Measurements from ENCODE around the gene ANO1. TPM values are rescaled to one million over a fixed set of nuclear protein-coding genes. Genes with fewer than 3 reads are reported as not detected.
A peak's percentile ranks its signal among the peaks of the same experiment; 100 is the strongest.

Gene ANO1
- total RNA-seq, 1 donor from 2014 or later = not detected

DNA sequence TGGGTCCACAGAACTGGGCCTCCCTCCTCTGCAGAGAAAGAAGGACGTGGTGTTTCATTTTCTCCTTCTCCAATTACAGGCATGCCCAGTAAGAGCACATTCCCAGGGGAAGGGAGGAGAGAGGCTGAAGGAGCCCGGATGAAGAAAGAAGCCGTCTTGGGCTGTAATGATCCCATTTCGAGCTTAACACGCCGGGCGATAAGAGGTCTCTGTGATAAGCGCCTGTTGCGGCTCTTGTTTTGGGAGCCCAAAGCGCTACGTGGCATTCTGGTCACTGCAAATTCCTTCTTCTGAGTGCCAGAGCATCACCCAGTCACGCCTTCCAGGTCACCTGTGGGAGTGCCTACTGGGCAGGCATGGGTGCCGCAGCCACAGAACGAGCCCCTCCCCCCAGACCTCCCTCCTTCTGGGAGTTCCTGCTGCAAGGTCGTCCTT lies 57.5 kb downstream of the ANO1 start:
- DNase-seq (ENCODE audit: low read depth in 2 of 2) = no peak

DNA sequence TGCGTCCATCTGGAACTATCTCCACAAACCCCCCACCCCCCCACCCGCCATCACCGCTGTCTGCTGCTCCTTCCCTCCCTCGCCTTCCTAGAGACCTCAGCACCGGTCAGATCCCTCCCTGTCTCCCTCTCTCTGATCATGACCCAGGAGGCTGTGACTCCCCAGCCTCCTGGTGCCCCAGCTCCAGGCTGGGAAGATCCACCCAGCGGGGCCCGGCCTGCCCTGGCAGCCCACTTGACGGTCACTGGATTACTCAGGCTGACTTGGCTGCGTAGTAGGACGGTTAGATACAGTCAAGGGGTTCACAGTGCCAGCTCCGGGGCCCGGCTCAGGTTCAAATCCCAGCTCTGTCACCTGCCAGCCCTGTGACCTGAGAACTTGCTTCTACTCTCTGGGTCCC lies 59.3 kb downstream of the ANO1 start:
- DNase-seq (ENCODE audit: low read depth in 2 of 2) = no peak

DNA sequence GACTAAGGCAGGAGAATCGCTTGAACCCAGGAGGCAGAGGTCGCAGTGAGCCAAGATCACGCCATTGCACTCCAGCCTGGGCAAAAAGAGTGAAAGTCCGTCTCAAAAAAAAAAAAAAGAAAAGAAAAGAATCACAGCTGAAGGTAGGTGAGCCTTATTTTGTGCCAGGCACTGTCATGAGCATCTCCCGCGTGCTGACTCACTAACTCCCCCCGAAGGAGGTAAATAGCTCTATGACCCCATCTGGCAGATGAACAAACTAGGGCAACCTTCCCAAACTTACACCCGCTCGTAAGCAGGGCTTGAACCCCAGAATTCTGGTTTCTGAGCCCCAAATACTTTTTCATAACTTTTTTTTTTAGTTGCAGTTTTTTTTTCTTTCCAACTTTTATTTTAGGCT lies 60.3 kb downstream of the ANO1 start:
- no peak for DNase-seq (ENCODE audit: low read depth in 2 of 2)

DNA sequence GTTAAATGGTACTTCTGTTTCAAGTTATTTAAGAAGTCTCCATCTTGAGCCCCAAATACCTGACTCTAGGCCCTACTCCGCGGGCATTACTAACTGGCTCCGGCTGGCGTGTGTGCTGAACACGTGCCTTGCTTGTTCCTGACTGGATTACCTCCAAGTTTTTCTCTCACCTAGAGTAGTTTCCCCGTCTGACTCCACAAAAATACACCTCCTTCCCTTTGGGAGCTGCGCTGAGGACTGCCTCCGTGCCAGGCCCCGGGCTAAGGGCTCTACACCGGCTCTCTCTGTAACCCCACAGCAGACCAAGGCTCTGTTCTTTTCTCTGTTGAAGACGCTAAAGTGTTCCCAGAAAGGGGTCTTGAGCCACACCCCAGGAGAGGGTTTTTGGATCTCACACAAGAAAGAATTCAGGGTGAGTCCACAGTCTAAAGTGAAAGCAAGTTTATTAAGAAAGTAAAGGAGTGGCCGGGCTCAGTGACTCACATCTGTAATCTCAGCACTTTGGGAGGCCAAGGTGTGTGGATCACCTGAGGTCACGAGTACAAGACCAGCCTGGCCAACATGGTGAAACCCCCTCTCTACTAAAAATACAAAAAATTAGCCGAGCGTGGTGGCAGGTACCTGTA lies 61.8 kb downstream of the ANO1 start:
- no peak for DNase-seq (ENCODE audit: low read depth in 2 of 2)

DNA sequence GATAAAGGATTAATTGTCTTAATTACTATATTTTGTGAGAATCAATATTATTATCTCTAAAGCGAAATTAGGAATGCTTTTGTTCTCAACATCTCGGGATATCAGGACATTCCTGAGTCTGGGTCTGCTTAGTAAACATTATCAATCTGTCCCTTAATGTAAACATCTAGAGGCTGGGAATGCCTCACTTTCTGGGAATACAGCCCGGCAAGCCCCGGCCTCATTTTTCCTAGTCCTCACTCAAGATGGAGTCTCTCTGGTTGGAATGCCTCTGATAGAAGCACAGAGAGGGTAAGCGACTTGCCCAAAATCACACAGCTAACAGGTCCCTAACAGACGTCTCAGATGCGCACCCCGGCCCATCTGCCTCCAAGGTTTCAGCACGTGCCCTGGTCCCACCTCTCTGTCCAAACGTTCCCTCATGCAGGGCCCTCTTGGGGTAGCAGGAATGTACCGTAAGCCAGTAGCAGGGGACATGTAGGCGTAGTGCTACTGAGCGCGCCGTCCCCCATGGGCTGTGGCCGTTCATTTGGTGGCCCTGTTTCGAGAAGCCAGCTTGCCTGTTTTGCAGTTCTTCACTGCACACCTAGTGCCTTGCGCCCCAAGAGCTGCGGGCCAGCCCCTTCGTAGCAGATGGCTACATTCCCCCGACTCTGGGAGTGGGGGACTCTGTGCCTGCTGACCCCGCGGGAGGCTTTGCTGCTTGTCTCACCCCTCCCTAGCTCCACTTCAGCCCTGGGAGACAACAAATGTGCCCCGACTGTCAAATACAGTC lies 62.8 kb downstream of the ANO1 start:
- DNase-seq (ENCODE audit: low read depth in 2 of 2) = no peak

DNA sequence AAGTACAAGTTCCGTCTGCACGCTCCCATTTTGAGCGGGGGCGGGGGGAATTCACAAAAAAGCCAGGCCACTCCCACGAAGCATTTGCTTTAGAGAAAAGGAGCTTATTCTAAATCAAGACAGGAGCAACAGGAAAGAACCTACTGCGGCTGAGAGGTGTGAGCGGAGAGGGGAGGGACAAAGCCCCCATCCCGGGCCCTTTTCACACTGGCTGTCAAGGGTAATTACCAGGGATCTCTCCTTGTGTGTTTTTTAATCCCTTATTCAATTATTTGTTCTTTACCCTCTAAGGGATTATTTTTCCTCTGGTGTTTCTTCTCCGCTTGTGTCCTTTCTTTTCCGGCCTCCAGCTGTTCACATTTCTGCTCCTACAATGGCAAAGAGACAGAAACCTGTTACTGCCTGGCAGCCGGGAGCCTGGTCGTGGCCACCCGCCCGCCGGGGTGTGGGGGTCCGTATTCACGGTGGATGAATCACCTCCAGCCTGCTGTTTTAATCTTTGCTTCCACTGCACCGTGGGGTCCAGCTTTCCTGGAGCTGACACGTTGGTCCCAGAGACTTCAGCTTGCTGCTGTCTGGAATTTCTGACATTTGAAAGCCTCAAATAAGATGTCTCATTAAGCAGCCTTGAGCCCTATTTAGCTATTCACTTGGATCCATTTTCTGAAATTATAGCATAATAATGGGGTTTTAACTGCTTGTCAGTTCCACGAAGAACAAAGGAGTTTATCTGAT lies 63.5 kb downstream of the ANO1 start:
- no peak for DNase-seq (ENCODE audit: low read depth in 2 of 2)

DNA sequence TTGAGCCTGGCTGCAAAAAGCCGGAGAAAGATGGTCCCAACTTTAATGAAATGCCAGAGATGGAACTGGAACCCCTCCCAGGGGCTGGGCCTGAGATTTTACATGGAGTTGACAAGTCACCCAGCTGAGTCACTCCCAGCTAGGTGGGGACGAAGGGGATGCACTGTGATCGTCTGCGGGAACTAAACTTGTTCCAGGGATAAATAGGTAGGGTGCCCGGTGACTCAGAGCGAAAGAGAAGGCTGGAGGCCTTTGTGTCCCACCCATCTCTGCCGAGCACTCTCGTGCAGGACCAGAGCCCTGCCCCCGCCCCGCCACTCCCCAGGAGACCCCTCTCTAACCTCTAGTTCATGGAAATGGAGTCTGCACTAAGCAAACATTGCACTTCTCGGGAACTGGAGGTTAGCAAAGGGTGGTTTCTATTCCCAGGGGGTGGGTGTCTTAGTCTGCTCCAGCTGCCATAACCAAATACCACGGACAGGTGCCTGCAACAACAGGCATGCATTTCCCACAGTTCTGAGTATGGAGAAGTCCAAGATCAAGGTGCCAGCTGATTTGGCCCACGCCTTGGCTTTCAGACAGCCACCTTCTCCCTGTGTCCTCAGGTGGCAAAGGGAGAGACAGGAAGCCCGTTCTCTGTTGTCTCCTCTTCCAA lies 64.2 kb downstream of the ANO1 start:
- DNase-seq (ENCODE audit: low read depth in 2 of 2) = no peak

DNA sequence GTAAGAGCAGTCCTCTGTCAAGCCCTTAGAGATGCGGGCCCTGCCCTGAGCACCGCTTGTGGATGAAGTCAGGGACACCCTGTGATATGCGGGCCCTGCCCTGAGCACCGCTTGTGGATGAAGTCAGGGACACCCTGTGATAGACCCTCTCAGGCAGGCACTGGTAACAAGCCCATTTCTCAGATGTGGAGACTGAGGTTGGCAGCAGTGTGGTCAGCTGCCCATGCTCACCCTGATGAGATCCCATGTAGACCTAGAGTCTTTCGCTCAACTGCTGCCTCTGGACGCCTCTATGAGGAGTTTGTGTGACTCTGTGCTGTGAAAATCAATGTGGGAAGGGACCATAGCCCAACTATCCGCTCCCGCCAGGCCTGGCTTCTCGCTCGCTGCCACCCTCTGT lies 66.1 kb downstream of the ANO1 start:
- no peak for DNase-seq (ENCODE audit: low read depth in 2 of 2)

DNA sequence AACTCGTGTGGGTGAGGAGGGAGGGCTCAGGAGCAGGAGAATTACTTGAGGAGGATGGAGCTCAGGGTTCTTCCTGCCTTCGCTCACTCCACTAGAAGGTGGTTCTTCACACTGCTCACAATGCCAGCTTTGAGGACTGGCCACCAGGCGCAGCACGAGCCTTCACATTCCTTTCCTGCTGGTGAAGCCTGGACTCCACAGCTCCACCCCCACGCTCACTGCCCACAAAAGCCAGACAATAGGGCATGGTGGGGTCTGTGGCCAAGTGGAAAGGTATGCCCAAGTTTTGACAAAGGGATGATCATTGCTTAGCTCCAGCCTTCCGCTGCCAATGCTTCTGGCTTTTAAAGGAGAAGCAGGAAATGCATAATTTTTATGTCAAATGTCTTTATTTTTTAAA lies 67.0 kb downstream of the ANO1 start:
- no peak for DNase-seq (ENCODE audit: low read depth in 2 of 2)

DNA sequence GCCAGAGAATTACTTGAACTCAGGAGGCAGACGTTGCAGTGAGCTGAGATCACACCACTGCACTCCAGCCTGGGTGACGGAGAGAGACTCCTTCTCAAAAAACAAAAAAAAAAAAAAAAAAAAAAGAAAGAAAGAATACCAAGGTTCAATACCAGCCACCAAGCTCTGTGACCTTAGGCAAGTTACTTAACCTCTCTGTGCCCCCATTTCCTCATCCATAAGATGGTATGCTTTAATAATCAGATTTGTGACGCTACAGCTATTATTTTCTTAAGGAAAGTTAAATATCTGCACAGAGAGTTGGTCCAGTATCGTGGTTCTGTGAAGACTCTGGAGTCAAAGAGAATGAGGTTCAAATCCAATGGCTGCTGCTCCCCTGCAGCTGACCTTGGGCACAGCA lies 67.7 kb downstream of the ANO1 start:
- DNase-seq (ENCODE audit: low read depth in 2 of 2) = no peak

DNA sequence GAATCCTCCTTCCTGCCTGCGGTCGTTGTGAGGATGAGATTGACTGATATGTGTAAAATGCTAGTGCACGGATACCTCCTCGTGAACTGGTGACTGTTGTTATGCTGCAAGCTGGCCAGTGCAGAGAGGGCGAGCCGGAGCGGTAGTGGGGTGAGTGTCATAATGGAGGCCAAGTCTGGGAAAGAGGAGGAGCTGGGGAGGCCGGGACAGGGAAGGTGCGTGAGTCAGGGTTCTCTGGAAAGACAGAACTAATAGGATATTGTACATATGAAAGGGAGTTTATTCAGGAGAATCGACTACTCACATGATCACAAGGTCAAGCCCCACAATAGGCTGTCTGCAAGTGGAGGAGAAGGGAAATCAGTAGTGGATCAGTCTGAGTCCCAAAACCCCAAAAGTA lies 68.2 kb downstream of the ANO1 start:
- no peak for DNase-seq (ENCODE audit: low read depth in 2 of 2)

DNA sequence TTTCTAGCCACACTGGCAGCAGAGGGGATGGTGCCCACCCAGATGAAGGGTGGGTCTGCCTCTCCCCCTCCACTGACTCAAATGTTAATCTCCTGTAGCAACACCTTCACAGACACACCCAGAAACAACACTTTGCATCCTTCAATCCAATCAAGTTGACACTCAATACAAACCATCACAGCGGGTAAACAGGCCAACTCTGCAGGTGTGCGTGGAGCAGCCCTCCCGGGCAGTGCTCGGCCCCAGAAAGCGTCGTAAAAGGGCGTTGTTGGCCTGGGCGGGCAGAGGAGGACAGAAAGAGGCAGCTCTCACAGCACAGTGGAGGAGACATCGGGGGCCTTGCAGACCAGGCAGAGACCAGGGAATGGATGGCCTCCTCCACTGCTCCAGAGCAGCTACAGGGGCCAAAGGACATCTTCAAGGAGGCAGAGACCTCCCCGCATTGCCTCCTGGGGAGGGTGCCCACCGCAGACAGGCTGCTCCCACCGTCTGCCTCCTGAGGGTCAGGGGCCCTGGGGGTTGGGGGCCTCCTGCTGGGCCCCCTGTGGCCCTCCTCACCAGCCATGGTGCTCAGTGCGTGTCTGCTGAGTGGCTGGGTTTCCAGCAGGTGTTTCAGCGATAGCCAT lies 68.9 kb downstream of the ANO1 start:
- DNase-seq (ENCODE audit: low read depth in 2 of 2) = no peak

DNA sequence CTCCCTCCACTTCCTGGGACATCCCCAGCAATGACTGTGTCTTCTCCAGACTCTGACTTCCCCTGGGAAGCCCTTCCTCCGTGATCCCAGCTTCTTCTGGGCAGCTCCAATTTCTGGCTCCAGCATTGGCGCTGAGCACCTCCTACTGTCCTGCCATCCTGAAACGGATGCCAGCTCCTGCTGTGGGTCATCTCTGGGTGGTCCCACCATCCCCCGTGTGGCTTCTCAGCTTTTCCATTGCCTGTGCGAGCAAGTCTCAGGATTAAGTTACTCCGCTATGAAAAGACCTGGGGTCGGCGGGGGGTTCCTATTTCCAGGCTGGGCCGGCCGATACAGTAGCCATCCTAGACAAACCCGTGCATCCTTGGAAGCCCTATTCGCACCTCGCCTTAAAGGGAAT lies 69.6 kb downstream of the ANO1 start:
- DNase-seq (ENCODE audit: low read depth in 2 of 2) = no peak

DNA sequence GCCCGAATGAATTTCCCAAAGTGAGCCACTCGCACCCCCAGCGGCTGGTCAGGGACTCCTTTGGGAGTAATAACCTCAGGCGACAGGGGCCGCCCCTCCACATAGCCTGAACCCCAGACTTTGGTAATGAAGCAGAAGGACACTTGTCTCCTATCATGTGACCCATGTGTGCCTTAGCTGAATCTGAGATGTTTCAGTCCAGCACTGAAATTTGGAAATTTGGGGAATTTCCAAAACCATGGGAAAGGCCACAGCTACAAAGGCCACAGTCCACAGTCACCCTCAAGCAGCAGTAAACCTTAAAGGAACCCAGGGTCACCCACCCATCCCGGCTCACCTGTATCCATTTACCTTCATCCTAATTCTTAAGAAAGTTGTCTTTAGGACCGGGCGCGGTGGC lies 73.6 kb downstream of the ANO1 start:
- no peak for DNase-seq (ENCODE audit: low read depth in 2 of 2)

DNA sequence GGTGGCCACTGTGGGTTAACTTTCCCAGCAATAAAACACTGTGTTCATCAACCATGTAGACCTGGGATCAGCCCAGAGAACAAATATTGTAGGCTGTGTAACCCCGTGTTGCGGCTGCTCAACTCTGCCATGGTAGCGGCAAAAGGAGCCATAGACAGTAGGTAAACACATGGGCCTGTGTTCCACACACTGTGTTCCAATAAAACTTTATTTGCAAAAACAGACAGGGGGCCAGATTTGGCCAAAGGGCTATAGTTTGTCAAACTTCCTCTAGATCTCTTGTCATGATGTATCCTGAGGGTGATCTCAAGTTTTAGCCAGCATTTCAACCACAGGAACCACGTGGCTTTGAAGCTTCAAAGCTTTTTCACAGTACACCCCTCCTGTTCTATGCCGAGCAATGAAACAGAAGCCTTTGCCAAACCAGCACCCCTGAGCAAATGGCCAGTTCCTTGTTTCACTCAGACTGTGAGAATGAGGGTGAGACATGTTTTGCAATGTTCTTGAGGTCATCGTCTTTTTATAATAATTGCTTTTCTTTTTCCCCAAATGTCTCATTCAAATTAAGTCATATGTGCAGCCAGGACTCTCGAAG lies 75.1 kb downstream of the ANO1 start:
- no peak for DNase-seq (ENCODE audit: low read depth in 2 of 2)

DNA sequence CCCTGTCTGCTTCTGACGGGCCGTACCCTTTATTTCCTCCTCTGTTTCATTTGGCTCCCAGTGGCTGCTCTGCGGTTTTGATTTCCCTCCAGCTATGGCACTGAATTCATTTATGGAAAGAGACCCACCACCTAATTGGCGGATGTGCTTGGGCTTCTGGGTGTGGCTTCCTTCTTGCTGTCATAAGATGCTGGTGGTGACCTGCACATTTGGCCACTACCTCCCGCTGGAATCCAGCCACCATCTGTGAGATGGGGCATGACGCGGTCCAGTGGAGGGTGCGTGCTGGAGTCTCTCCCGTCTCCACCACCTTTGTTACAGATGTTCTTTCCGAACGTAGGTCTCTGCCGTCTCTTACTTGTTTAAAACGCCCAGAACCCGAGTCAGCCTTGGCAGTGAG lies 77.3 kb downstream of the ANO1 start:
- DNase-seq (ENCODE audit: low read depth in 2 of 2) = no peak

DNA sequence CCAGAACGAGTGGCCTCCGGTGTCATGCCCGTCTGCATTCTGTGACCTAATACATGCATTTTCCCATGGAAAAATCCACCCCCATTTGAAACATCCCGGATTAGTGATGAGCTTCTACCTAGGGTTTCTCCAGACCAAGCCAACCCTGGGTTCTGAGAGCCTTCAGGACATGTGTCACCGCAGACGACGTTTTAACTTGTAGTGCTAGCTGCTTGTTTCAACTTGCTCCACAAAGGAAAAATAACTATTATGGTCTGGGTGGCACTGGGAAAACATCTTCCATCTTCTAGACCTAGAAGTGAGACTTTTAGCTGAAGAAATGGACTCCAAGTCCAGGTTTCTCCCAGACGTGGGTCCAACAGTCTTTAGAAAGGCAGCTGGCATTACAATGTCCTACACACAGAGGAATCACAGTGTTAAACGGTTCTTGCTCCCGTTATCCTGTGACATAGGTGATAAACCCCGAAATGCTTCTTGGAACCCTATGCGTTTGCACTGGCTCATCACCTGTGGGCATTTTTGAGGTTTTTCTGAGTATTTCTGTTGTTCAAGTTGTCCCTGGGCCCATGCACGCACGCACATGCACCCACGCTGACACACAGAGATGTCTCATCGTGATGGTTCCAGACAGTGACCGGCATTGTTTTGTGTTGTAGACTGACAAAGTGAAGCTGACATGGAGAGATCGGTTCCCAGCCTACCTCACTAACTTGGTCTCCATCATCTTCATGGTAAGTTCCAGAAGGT lies 78.3 kb downstream of the ANO1 start:
- no peak for DNase-seq (ENCODE audit: low read depth in 2 of 2)

DNA sequence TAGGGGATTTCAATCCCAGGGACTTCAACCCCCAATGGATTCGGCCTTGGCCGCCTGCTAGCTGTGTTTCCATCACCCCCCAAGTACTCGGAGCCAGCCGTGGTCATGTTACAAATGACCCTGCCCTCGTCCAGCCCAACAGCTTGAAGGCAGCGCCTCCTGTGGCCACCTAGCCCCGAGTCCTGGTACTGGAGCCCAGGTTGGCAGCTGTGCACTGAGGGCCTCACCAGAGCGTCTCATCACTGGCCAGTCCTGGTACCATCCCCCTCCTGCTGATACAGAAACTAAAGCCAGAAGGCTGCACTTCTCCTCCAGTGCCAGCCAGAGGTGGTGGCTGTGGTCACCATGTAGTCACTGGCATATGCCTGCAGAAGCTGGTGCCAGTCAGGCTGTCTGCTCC lies 80.1 kb downstream of the ANO1 start:
- DNase-seq (ENCODE audit: low read depth in 2 of 2) = peak in 1 of 2 donors; percentile 23

DNA sequence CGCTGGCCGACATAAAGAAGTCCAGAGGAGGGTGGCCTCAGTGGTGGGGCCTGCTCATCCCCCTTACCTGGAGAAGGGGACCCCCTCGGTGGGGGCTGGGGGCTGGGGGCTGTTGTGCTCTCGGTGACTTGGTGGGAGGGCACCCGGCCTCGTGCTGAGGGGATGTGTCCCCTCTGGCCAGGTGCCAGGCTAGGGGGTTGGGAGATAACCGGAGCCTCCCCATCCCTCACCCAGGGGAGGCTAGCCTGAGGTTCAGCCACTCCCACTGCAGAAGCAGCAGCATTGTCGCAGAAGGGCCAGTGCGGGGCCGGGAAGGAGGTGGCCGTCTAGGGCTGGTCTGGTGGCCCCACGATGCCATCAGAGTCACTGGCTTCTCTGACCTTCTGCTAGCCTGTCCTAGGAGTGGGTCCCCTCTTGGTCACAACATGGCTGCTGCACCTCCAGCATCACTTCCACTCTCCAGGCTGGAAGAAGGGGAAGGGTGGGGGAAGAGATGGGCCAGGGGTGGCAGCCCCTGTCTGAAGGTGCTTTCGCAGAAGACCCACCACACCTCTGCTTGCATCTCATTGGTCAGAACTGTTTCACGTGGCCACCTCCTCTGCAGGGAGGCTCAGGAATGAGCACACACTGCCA lies 80.8 kb downstream of the ANO1 start:
- DNase-seq (ENCODE audit: low read depth in 2 of 2) = no peak
